WI38 (cell line): ENCODE results near the gene SPACA7.

Source experiments
- H3K4me3 ChIP-seq: 2 replicates; pipeline ENCODE4 v1.5.1; 2011; ENCODE audit warnings: low read depth, mild to moderate bottlenecking, control low read depth, low read length
- CTCF ChIP-seq: IDR thresholded peaks from 2 replicates; pipeline ENCODE4 v1.5.1; 2012; ENCODE audit warnings: low read depth, mild to moderate bottlenecking, control low read depth, low read length

Gene SPACA7

GRCh38 chr13:112331675-112332074 lies 44.5 kb upstream of the SPACA7 start:
- TF ChIP-seq CTCF, result no peak
- H3K4me3 ChIP-seq, result no peak overlapping the region

GRCh38 chr13:112332727-112333126 lies 43.4 kb upstream of the SPACA7 start:
- H3K4me3 ChIP-seq, result no peak overlapping the region
- TF ChIP-seq CTCF, result no peak

GRCh38 chr13:112333756-112334543 lies 42.2 kb upstream of the SPACA7 start:
- no peak for TF ChIP-seq CTCF

GRCh38 chr13:112335135-112335534 lies 41.0 kb upstream of the SPACA7 start:
- no peak overlapping the region for H3K4me3 ChIP-seq
- no peak for TF ChIP-seq CTCF

More at GRCh38 chr13:112333756-112334543, 42.2 kb upstream of the SPACA7 start:
- H3K4me3 ChIP-seq, result no peak overlapping the region

- no peak overlapping the region for H3K4me3 ChIP-seq
- TF ChIP-seq CTCF, result no peak
Measured at GRCh38 chr13:112341446-112341845, 34.7 kb upstream of the SPACA7 start.

GRCh38 chr13:112341976-112342735 lies 34.0 kb upstream of the SPACA7 start:
- no peak for TF ChIP-seq CTCF
- H3K4me3 ChIP-seq, result no peak overlapping the region

GRCh38 chr13:112342841-112343361 lies 33.3 kb upstream of the SPACA7 start:
- TF ChIP-seq CTCF, result no peak
- no peak overlapping the region for H3K4me3 ChIP-seq
